Limb (tissue), 2 donors: ENCODE data around the gene TK1.
"Not testable (repeated sequence)": the region's sequence is repeated elsewhere in the genome, so short reads cannot be mapped to it uniquely, and the experiment has no call there.

Experiments
- DNase-seq, 2 donors: peaks; one replicate each; pipeline ENCODE4 v3.0.0-alpha.2; 2016; ENCODE audit errors: extremely low spot score in 2 of 2

TK1 gene

DNA sequence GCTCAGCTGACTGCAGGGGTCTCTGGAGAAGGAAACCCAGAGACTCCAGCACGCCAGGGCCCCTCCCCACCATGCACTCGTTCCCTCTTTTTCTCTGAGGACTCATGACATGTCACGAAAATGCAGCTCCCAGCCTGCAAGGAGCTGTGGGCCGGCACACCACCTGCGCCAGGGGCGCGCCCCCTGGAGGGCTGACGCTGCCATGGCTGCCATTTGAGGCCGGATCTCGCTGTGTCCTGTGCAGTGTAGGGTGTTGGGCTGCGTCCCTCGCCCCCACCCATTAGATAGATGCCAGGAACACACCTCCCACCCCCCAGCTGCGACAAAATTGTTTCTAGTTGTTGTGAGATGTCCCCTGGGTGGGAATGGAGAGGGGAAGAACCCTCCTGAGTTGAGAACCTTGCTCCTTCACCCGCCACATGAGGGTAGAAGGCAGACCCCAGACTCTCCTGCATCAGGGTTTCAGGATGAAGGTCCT, 10.3 kb downstream of the TK1 start:
- DNase-seq, result peak; percentile 30 to 77

- DNase-seq, result no peak
Measured at GRCh38 chr17:78175643-78175981, 11.2 kb downstream of the TK1 start.

DNA sequence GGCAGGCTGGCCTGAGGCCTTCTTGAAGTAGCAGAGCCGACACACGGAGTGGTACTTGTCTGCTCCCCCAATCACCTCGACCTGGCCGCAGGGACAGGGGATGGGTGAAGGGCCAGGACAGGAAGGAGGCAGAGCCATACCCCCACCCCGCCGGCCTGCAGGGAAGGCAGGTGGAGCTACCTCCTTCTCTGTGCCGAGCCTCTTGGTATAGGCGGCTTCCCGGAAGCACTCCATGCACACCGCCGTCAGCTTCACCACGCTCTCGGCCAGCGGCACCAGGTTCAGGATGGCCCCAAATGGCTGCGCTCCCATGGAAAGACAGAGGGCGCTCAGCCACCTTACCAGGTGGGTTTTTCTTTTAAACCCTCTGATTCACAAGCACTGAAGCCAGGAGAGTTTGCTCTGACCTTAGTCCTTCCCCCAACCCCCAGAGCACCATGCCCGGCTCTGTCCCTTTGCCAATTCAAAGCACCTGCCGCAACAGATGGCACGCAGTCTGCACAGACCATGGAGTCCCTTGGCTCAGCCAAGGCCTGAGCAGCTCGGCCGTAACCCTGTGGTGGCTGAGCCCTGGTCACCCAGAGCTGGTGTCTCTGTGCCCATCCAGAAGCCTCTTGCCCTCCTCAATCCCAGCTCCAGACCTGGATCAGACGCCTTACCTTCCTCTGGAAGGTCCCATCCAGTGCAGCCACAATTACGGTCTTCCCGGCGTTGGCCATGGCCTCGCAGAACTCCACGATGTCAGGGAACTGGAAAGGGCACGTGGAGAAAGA, 11.8 kb downstream of the TK1 start:
- DNase-seq, result no peak

DNA sequence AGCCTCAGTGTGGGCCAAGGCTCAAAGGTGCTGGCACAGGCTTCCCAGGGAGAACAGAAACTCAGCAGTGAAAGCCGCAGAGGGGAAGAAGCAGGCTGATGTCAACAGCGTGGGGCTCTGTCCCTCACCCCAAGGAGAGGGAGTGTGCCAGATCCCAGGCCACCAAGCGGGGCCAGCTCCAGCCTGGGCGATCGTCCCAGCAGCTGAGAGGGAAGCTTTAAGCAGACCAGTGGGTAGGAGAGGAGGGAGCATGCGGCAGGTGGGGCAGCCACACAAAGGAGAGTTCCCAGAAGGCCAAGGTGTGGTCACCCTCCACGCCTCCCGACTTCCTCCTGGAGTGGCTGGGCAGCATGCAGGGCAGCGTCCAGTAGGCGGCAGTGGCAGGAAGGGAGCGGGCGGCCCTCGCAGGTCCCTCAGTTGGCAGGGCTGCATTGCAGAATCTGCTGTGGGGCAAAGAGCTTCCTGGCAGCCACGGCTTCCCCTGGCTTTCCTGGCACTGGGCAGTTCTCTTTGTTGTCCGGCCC, 12.4 kb downstream of the TK1 start:
- DNase-seq, result no peak

- no peak for DNase-seq
Measured at GRCh38 chr17:78173097-78173715, 13.6 kb downstream of the TK1 start.

DNA sequence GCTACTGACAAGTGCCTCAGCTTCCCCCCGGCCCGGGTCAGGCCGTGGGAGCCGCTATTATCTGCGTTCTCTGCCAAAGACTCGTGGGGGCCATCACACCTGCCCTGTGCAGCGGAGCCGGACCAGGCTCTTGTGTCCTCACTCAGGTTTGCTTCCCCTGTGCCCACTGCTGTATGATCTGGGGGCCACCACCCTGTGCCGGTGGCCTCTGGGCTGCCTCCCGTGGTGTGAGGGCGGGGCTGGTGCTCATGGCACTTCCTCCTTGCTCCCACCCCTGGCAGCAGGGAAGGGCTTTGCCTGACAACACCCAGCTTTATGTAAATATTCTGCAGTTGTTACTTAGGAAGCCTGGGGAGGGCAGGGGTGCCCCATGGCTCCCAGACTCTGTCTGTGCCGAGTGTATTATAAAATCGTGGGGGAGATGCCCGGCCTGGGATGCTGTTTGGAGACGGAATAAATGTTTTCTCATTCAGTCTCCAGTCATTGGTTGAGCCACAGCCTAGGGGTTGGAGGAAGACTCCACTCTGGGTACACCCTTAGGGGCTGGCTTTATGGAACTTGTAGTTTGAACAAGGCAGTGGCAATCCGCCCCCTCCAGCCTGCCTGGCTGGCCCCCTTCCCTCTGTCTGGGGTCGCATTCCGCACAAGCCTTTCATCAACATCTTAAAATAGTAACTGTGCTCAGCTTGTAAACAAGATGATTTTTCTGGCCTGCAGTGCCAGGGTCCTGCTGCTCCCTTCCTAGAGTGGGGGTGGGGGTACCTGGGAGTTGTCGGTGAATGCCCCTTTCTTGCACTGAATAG, 14.4 kb downstream of the TK1 start:
- DNase-seq, result no peak

- not testable (repeated sequence) for DNase-seq
Measured at GRCh38 chr17:78171591-78172248, 15.1 kb downstream of the TK1 start.

DNA sequence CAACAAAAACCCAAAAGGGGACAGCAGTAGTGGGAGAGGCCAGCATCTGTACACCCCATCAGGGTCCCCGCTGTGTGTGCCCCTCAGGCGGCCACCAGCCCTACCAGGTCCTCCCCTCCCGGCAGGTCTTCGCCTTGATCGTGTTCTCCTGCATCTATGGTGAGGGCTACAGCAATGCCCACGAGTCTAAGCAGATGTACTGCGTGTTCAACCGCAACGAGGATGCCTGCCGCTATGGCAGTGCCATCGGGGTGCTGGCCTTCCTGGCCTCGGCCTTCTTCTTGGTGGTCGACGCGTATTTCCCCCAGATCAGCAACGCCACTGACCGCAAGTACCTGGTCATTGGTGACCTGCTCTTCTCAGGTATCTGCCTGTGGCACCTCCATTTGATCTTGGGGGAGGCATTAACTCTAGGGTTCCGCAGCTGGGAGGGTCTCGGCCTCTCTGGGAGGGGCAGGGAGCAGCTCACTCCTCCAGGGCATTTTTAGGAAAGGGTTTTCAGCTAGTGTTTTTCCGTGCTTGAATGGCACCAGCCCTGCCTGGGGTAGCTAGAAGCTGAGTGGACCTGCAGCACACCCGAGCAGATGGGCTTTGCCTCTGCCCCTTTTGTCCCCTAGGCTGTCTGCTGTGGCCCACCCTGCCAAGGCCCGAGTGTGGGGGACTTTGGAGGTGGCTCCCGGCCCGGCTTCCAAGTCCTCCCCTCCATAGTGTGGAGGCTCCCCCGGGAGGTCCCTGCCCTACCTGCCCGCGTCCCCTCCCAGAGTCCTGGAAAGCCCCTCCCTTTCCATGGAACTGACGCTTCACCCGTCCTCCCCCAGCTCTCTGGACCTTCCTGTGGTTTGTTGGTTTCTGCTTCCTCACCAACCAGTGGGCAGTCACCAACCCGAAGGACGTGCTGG, 15.9 kb downstream of the TK1 start:
- DNase-seq, result no peak

GRCh38 chr17:78168903-78169793, 17.7 kb downstream of the TK1 start:
- no peak for DNase-seq

GRCh38 chr17:78168242-78168902, 18.5 kb downstream of the TK1 start, which contains the start of gene SYNGR2:
TSS of gene SYNGR2 (plus strand) at chr17:78168581. CDS start at chr17:78168617, 36 bp downstream.
- DNase-seq, result peak in 1 of 2 donors; percentile 83

- no peak for DNase-seq
Measured at GRCh38 chr17:78166416-78166815, 20.4 kb downstream of the TK1 start.

- no peak for DNase-seq
Measured at GRCh38 chr17:78164748-78165607, 21.9 kb downstream of the TK1 start.

DNA sequence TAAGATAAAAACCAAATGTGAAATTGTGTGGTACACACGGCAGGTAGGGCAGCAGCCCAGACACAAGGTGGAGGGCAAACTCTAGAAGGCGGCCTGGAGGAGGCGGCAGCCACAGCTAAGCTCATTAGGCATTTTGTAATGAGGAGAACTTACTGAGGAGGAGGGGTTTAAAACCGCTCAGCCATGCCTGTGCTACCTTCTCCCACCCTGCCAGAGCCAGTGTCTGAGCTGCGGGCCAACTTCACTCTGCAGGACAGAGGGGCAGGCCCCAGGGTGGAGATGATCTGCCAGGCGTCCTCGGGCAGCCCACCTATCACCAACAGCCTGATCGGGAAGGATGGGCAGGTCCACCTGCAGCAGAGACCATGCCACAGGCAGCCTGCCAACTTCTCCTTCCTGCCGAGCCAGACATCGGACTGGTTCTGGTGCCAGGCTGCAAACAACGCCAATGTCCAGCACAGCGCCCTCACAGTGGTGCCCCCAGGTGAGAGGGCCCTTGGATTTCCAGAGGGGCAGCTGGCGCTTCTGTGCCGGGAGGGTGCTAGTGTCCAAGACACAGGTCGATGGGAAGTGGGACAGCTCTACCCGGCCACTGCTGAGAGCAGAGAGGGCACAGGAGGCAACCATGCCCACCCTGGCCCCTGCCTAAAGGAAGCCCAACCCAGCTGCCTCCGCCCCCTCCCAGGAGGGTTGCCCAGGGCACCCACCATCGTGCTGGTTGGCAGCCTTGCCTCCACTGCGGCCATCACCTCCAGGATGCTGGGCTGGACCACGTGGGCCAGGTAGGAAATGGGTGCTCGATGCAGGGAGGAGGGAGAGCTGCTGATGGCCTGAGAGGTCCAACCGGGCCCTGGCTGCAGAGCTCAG, 22.7 kb downstream of the TK1 start:
- no peak for DNase-seq

DNA sequence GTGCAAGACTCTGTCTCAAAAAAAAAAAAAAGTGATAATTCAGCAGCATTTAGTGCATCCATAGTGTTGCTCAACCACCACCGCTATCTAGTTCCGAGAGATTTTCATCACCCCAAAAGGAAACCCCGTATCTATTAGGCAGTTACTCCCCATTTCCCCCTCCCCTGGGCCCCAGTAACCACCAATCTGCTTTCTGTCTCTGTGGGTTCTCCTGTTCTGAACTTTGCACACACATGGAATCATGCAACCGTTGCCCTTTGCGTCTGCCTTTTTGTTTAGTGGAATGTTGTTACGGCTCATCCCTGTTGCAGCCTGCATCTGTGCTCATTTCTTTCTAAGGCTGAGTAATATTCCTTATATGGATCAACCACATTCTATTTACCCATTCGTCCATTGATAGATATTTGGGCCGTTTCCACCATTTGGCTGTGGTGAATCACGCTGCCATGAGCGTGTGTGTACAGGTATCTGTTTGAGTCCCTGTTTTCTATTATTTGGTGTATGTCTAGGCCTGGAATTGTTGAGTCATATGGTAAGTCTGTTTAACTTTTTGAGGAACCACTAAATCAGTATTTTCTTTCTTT, 27.2 kb downstream of the TK1 start:
- DNase-seq, result no peak

GRCh38 chr17:78154903-78155811, 31.7 kb downstream of the TK1 start:
- DNase-seq, result no peak
